AML-193 (cell line): ENCODE measurements around the gene PPARG.
A peak's percentile ranks its signal among the peaks of the same experiment; 100 is the strongest.
"Not testable (repeated sequence)": the region's sequence is repeated elsewhere in the genome, so short reads cannot be mapped to it uniquely, and the experiment has no call there.

Experiments
- DNase-seq, 2 experiments: peaks; one replicate each; lab custom pipeline; 2025; lab: John Stamatoyannopoulos, UW

The PPARG gene

DNA sequence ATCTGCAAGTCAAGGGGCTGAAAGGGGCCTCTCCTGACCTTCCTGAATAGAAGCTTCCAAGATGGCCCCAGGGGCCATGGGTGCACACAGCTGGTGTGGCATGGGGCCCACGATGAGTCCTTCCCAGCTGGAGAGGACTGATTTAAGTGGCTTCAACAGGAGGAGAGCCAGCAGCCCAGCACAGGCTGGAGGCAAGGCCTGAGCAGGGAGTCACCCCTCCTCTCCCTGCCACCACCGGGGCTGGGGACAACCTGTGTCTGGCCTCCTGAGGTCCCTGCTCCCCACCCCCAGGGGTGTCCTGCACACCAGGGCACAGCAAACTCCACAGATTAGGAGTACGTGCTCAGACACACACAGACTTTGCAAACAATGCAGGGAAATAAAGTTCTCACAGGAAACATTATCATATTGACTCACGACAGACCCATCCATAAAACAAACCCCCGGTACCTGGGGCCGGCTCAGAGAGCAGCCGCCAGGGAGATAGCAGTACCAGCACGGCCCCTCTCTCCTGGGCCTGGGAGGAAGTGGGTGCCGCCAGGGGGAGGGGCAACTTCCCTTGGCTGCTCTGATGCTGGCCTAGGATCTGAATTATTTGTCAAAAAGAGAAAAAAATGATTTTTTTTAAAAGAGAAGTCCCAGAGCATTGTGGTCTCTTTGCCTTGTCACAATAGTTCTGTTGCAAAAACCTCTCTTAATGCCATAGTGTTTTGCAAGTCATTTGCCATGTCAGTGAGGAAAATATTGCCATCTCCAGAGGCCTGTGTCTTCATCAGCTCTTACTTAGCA is 173.5 kb downstream of the PPARG start:
- peak; percentile 91 to 94 for DNase-seq

DNA sequence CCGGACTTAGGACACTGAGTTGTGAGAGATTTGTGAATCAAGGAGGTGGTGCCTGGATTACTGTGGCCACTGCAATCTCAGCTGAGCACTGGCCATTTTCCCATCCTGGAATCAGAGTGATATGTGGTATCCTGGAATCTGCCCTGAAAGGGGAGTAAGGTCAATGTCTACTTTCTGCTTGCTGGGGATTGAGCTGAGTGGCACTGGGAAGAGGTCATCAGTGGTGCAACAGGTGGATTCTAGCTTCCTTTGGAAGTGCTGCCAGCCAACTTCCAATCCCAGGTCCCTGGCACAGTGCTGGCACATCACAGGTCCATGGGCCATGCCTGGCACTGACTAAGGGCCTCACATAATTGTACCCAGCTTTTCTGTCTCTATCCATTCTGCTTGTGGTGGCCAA is 174.8 kb downstream of the PPARG start:
- DNase-seq: no peak

DNA sequence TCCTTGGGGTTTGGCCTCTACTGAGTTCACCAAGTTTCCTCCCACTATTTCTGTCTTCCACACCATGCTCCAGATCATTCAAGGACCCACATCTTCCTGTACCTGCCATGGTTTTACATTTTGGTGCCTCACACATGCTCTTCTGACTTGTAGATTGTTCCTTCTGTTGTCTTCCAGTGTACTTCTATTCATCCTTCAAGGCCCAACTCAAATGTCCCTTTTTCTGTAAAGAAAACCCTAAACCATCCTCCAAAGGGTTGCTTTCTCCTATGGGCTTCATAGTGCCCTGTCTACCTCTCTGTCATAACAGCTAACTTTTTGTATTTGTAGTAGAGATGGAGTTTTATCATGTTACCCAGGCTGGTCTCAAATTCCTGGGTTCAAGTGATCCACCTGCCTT is 175.3 kb downstream of the PPARG start:
- DNase-seq: no peak

DNA sequence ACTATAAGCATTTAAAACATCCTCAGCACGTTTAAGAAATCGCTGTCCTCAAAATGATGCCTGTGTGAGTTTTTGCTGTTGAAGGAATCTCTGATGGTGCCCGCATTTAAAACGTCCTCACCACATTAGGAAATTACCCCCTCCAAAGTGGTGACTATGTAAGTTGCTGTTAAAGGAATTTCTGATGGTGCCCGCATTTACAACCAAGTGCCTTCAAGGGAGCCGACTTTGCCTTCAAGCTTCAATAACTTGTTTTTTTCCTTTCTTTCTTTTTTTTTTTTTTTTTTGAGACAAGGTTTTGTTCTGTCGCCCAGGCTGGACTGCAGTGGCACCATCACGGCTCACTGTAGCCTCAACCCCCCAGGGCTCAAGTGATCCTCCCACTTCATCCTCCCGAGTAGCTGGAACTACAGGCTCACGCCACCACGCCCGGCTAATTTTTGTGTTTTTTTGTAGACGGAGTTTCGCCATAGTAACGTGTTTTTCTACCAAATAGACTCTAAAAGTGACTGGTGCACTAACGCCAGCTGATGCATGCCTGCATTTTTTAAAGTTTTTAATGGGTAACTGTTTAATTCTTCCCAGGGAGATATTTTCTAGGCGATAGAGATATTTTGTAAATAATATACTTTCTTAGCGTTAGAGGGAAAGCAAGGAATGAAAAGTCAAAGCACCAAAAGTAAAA is 176.4 kb downstream of the PPARG start:
- no peak for DNase-seq

DNA sequence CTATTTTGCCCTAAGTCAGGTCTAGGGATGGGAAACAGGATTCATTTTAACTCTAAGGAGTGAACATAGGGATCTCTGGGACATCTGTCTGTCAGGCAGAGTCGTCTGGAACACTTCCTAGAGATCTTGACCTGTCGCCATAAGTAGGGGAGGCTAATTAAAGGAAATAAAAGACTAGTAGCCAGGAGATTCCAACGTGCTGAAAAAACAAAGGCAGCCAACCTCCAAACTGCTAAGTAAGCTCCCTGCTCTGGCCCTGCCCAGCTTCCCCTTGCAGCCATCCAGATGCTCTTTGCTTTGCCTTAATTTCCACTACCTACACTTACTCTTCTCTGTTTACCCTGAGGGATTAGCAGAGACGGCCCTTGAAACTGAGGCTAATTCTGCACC is 177.0 kb downstream of the PPARG start:
- no peak for DNase-seq

DNA sequence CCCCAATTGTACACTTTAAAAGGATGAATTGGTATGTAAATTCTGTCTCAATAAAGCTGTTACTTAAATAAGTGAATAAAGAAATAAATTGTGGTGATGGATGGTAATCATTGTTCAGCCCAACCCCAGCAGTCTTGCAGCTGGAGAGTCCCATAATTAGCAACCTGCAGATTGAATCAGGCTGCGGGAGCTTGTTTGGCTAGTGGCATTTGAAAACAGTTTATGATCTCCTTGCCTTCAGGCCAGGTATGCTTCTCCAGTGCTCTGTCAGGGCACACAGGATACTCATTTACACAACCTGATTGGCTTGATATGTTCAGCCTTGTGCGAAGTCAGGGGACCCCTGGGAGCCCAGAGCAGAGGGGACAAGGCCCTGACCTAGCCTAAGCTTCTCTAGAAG is 178.9 kb downstream of the PPARG start:
- DNase-seq: no peak

DNA sequence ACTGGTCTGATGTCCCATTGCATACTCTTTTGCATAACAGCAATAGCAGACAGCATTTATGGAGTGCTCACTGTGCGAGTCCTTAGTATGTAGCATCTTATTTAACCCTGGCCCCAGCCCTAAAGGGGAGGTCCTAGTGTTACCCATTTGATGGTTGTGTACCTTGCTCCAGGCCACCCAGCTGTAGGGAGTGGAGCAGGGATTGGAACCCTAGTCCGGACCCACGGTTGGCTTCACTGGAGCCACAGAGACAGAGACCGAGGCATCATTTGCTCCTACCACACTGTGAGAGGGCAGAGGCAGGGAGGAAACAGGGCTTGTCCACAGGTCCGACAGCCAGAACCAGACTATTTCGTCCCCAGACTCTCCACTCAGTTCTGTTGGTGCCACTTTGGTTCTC is 179.4 kb downstream of the PPARG start:
- DNase-seq: no peak

DNA sequence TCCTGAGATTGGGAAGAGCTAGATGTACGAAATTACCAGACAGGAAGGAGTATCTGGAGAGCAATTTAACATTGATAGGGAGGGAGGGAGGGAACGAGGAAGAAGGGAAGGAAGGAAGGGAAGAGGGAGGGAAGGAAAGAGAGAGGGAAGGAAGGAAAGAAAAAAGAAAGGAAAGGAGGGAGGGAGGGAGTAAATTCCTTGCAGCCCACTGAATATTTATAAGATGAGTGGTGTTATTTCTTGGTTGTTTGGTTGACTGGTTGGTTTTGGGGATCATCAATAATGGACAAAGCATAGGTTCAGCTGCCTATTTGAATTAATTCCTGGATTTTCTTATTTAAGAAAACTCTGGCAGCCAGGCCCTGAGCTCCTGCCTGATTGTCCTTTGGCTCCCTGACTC is 179.9 kb downstream of the PPARG start:
- no peak for DNase-seq

DNA sequence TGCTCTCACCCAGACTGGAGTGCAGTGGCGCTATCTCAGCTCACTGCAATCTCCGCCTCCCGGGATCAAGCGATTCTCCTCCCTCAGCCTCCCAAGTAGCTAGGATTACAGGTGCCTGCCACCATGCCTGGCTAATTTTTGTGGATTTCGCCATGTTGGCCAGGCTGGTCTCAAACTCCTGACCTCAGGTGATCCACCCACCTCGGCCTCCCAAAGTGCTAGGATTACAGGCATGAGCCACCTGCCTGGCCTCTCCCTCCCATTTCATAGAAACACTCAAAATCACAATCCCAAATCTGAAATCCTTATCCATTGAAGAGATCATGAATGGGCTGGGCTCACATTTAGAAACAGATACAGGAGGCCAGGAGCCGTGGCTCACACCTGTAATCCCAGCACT is 180.4 kb downstream of the PPARG start:
- not testable (repeated sequence) for DNase-seq

DNA sequence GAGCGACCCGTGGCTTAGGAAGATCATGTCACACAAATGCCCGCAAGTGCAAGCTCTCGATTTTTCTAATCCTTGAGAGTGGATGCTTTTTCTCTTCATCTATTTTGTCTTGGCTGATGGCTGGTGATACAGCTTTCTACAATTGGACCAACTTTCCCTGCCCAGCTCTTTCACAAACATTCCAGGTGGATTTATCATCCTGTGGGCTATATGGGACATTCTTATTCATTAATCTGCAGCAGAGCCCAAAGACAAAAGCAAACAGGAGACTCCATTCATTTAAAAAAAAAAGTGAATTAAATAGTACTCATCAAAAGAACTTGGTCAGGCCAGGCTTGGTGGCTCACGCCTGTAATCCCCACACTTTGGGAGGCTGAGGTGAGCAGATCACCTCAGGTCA is 181.2 kb downstream of the PPARG start:
- no peak for DNase-seq

DNA sequence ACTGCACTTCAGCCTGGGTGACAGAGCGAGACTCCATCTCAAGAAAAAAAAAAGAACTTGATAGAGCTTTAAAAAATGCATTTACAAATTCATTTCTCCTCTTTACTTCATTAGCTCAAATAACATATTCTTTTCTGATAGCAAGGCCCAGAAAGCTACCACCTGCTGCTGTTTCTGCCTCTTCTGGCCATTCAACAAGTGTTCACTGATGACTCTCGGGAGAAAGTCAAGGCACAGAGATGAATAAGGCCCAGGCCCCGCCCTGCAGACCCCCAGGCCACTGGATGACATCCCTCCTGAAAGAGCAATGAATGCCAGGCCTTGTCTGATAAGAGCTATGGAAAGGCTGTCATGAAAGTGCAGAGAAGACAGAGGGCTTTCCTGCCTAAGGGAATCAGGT is 181.8 kb downstream of the PPARG start:
- no peak for DNase-seq

DNA sequence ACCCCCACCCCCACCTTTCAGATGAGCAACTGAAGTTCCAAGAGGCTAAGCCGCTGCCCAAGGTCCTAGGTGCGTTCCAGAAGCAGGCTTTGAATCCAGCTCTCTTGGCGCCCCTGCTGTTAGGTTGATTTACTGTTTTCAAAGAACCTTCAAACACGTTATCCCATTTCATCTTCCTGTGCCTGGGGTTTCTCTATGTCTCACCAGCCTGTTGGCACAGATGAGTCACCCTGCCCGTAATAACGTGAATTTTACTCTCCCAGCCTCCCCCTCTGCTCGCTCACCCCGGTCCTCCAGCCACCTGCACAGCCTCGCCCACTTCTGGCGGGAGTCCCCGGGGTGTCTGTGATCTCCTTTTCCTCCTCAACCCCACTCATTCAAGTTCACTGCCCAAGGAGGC is 182.4 kb downstream of the PPARG start:
- no peak for DNase-seq

DNA sequence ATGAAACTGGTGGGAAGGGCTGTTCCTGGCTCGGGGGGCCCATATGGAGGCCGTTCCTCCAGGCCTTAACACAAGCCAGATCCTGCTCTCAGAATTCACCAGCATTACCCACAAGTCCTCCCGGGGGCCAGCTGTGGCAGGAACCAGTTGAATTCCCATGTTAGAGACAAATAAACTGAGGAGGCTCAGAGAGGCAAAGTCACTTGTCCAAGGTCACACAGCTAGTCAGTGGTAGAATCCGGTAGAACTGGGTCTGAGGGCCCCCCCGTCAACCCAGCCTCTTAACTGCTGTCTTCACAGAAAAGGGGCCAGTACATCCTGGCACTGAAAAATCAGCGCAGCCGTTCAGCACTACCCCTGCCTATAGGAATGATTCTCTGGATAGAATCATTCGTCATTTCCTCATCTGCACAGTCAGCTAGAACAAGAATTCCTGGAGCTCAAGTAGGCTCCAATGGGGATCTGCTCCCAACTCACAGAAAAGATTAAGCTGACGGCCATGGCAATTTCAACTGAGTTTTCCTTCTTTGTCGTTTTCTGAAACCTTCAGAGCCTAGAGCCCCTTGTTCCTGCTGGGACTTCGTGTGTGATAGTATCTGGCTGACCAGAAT is 183.2 kb downstream of the PPARG start:
- DNase-seq: no peak

DNA sequence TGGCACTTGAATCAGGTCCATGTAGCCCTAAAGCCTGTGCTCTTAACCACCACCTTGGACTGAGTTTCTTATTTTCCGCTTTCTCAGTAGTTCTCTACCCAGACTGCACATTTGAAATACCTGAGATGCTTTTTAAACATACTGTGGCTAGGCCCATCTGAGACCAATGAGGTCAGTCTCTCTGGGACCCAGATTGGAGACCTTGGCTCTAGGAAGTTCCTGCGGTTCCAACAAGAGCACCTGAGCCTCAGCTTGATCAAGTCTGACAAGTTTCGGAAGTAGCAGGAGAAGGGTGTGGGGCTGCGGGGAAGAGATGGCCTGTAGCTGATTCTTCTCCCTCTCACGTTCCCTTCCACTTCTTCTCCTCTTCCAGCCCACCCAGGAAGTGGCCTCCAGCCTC is 183.9 kb downstream of the PPARG start:
- no peak for DNase-seq

DNA sequence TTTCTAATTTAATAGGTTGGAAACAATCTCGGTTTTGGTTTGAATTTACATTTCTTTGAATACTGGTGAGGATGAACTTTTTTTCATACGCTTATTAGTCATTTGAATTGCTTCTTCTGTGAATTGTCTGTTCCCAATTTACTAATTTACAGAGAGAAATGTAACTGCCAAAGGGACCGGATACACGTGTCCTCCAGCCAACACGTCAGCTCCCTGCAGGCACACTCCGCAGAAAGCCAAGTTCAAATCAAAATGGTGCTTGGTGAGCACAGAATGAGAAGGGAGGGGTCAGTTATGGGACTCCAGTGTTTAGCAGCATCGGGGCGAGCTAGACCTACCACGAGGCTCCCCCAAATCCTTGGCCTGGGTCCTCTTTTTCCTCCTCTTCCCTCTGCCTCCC is 184.6 kb downstream of the PPARG start:
- no peak for DNase-seq

DNA sequence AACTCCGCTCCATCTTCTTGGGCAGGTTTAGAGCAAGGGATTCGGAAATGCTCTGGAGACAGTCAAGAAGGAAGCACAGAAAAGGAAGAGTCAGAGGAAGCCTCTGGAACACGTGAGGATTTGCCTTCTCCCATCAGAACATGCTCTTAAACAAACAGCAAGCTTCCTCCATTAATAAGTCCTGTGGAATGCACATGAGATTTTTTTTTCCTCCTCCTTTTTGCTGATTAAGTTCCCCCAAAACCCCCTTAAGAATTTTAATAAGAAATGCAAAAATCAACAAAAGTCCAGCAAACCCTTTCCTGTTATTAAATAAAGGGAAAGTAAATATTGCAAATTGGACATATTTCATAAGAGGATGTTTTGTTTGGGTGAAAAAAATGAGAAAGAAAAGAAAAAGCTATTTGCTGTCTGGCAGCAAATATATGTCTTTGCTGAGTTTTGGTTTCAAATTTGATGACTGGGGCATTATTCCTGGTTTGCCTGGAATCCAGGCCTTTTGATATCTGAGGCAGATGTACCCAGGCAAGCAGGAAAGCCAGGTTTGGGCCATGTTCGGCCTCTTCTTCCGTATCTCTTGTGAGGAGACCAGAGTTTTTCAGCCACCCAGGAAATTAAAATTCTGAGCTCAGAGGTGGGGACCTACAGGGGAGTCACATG is 187.5 kb downstream of the PPARG start:
- no peak for DNase-seq

DNA sequence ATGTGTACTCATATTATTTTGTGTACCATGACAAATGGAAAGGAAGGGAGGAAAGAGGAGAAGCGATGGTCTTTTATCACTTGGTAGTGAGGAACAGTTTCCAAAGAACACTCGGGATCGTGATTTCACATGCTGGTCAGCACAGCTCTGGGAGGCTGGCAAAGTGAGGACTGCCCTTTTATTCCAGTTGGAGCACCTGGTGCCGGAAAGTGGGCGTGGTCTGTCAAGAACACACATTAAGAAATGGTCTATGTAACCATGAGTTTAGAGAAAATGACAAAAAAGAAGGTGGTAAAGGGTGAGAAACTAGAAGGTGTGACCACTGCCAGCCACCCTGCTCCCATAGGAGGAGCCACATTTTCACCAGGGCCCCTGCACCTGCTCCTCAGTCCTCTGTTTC is 188.4 kb downstream of the PPARG start:
- no peak for DNase-seq

DNA sequence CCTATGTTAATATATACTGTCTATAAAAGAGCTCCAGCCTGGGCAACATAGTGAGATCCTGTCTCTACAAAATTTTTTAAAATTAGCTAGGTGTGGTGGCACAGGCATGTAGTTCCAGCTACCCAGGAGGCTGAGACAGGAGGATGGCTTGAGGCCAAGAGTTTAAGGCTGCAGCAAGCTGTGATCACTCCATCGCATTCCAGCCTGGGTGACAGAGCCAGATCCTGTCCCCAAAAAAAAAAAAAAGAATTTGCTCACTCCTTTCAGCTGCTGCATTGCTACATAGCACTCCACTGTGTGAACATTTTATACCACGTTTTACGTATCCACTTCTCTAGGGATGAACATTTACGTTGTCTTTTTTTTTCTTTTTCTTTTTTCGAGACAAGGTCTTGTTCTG is 189.5 kb downstream of the PPARG start:
- no peak for DNase-seq

DNA sequence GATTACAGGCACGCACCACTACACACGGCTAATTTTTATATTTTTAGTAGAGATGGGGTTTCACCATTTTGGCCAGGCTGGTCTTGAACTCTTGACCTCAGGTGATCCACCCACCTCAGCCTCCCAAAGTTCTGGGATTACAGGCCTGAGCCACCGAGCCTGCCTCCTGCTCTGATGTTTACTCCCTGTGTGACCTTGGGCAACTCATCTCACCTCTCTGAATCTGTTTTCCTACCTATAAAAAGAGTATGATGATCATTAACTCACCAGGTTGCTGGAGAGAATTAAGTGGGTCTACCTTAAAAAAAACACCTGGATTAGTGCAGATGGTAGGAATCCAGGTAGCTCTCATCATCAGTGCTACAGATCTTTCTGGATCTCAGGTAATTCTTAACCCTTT is 190.3 kb downstream of the PPARG start:
- not testable (repeated sequence) for DNase-seq

DNA sequence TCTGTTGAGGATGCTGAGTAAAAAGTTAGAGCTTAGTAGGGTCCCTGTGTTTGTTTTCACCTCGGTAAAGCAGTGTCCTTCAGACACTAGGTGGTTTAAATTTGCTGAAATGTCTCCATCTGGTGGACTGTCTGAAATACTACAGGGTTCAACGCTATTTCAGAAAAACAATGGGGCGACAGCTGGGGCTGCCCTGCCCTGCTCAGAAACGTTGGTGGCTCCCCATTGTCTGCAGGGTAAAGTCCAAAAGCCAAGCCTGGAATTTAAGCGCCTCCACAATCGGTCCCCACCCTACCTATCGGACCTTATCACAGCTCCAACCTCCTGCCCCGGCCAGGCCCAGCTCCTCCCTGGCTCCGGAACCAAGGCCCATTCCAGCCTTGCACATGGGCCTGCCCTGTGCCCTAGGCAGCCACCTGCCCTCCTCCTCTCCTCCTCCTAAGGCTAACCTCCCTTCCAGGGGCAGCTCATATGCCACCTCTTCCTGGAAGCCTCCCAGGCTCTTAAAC is 191.1 kb downstream of the PPARG start:
- peak; percentile 73 for DNase-seq

DNA sequence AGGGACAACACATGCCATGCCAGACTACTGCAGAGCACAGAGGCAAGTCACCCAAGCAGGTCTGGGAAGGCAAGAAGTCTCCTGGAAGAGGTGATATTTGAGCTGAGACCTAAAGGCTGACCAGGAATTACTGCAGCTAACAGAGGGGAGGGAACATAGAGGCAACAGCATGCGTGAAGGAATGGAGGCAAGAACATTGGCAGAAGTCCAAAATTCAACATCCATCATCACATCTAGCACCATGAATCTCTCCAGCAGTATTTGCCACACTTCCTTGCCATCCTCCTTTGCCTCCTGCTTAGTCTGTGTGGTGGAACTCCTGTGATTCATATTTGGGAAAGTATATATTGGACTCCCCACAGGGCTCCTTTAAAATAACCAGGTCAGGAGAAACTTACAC is 194.5 kb downstream of the PPARG start:
- no peak for DNase-seq

DNA sequence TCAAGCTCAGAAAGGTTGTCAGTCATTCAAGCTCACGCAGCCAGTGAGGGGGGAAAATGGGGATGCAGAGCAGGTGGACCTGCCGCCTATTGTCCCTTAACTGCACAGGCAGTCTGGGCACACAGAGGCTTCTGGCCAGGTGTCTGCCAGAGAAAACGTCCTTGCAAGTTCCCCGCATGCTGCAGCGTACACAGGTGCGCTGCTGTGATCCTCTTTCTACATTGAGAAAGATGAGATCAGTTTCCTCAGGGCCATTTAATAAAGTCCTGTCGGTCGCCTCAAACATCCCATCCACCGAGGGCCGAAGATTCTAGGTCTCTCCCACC is 195.0 kb downstream of the PPARG start:
- DNase-seq: no peak
